ENCODE measurements around the gene DAPK2.

DNA sequence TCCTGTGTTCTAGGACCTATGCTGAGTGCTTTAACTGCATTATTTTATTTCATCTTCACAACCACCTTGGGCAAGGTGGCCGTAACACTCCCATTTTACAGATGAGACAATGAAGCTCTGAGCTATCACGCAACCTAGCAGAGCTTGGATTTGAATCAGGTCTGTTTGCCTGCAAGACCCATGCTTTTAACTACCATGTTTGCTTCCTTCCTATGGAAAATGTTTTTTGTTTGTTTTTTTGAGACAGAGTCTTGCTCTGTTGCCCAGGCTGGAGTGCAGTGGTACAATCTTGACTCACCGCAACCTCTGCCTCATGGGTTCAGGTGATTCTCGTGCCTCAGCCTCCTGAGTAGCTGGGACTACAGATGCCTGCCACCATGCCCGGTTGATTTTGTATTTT, 187.8 kb downstream of the DAPK2 start:
- TF ChIP-seq, protein P1, sequence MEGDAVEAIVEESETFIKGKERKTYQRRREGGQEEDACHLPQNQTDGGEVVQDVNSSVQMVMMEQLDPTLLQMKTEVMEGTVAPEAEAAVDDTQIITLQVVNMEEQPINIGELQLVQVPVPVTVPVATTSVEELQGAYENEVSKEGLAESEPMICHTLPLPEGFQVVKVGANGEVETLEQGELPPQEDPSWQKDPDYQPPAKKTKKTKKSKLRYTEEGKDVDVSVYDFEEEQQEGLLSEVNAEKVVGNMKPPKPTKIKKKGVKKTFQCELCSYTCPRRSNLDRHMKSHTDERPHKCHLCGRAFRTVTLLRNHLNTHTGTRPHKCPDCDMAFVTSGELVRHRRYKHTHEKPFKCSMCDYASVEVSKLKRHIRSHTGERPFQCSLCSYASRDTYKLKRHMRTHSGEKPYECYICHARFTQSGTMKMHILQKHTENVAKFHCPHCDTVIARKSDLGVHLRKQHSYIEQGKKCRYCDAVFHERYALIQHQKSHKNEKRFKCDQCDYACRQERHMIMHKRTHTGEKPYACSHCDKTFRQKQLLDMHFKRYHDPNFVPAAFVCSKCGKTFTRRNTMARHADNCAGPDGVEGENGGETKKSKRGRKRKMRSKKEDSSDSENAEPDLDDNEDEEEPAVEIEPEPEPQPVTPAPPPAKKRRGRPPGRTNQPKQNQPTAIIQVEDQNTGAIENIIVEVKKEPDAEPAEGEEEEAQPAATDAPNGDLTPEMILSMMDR (conservative IDR thresholded peaks at IDR 0.05 in 1 of 2, IDR thresholded peaks at IDR 0.05 in 1 of 2; ENCODE audit: extremely low read depth in 1 of 2, insufficient read depth in 1 of 2, low read depth in 1 of 2, low read length in 2 of 2): no peak
- no peak for TF ChIP-seq EZH2 (IDR thresholded peaks at IDR 0.05; ENCODE audit: borderline replicate concordance, low read length)
